ENCODE results near the gene MINDY2. TPM values are rescaled to one million over a fixed set of nuclear protein-coding genes. Genes with fewer than 3 reads are reported as not detected.

MINDY2 gene
- total and polyA plus RNA-seq, 2 of the 8 experiments (the other 6 are each of a cell fraction or from before 2014, with no cell fraction given), result 3.1 to 25.7 TPM

- TF ChIP-seq ATF2 (IDR thresholded peaks at IDR 0.05; ENCODE audit: low read length) (no peak), SAP30 (IDR thresholded peaks at IDR 0.05; ENCODE audit: insufficient read depth, insufficient replicate concordance, low read length) (no peak), SIRT6 (IDR thresholded peaks at IDR 0.05; ENCODE audit: low read length) (no peak), HDAC6 (IDR thresholded peaks at IDR 0.05; ENCODE audit: low read depth, low read length) (no peak)
These were observed 39.2 kb upstream of the MINDY2 start (continued) for GRCh38 chr15:58731756-58732535.

All from H1 (cell line).